GM21390 (cell line): Measurements from ENCODE around the gene OBSCN.

Source experiments
- ATAC-seq: cut with Tn5 transposase; IDR thresholded peaks from one replicate; pipeline ENCODE4 v1.9.1; 2021; ENCODE audit not compliant: unreplicated experiment

OBSCN gene

GRCh38 chr1:228286505-228287417 lies 78.9 kb downstream of the OBSCN start:
- ATAC-seq = no peak

GRCh38 chr1:228287541-228288425 lies 79.9 kb downstream of the OBSCN start:
- ATAC-seq = no peak

DNA sequence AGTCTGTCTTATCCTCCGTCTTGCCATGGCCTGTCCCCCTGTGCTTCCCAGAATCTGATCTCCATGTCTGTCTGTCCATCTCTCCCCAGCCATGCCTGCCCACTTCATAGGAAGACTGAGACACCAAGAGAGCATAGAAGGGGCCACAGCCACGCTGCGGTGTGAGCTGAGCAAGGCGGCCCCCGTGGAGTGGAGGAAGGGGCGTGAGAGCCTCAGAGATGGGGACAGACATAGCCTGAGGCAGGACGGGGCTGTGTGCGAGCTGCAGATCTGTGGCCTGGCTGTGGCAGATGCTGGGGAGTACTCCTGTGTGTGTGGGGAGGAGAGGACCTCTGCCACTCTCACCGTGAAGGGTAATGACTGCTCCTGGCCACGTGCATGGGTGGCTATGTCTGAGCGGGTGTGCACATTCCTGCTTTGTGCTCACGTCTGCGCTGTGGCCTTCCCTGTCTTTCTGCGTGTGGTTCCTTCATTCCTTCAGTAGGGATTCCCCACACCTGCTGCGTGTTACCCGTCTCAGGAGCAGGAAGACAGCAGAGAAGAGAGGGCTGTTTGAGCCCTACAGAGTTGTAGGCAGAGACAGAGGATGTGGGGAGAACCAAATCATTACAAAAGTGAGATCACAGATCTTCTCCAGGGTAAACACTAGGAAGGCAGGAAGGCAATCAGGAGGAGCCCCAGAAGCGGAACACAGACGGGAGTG lies 80.8 kb downstream of the OBSCN start:
- no peak for ATAC-seq

DNA sequence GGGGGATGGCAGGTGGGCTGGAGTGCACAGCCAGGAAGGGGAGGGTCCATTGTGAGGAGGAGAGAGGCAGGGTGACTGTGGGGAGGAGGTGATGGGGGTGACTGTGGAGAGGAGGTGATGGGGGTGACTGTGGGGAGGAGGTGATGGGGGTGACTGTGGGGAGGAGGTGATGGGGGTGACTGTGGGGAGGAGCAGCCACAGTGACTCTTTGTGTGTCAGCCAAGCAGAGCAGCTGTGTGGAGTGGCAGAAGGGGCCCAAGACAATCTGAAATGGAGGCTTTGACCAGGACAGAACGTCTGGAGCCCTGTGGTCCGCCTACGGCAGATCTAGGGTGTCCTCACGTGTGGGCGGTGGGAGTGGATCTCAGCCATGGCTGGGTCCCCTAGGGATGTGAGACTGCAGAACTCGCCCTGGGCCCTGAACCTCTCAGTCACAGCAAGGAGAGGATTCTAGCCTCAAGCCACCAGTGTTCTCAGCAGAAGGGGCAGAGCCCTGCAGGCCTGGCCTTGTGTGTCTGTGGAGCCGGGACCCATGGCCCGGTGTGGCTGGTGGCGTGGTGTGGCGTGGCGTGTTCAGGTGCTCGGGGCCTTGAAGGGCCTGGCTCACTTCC lies 81.5 kb downstream of the OBSCN start:
- no peak for ATAC-seq

DNA sequence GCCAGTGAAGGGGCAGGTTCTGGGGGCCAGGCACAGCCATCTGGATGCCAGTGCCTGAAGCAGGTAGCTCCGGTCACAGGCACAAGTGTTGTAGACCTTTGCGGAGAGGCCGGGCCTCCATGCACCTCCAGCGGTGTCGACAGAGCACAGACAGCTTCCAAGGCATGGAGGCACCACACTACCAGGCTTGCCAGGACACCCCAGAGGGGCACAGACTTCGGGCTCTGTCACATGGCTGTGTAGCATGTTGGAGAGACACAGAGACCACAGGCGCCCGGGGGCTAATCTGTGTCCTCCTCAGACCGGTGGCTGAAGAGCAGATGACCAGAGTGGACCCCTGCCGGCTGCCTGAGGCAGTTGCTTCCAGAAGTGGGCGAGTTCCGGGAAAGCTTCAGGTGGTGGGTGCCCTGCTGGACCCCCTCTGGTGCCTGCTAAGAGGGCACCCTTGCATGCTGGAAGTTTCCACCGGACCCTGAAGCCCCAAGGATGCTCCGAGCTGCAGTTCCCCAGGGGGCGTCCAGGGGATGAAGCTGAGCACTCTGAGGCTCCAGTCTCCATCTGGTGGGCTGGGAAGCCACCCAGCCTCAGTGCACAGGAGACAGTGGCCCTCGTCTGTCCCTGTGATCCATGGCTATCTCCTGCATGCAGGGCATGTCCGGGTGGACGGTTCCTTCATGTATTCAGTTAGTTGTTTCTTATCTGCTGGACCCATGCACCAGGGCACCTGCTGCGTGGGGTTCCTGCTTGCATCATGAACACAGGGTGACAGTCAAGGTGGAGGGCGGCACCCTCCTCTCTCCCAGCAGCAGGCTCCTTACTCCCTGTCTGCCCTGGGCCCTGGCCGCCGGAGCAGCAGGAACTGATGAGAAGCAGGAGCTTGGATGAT lies 82.4 kb downstream of the OBSCN start:
- no peak for ATAC-seq

DNA sequence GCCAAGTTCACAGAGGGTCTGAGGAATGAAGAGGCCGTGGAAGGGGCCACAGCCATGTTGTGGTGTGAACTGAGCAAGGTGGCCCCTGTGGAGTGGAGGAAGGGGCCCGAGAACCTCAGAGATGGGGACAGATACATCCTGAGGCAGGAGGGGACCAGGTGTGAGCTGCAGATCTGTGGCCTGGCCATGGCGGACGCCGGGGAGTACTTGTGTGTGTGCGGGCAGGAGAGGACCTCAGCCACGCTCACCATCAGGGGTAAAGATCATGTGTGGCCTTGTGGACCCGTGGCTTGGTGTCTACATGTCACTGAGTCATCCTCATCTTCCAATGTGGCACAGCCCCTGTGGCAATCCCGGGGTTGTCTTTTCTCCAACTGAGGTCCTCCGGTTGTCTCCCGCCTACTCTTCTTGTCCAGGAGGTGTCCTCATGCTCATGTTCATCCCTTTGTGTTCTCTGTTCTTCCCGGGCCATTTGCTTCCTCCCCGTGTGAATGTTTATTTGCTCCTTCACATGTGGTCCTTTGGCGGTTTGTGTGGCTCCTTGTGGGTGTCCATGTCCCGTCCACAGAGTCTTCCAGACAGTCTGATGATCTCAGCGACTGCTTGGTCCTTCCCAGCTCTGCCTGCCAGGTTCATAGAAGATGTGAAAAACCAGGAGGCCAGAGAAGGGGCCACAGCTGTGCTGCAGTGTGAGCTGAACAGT lies 84.2 kb downstream of the OBSCN start:
- no peak for ATAC-seq

DNA sequence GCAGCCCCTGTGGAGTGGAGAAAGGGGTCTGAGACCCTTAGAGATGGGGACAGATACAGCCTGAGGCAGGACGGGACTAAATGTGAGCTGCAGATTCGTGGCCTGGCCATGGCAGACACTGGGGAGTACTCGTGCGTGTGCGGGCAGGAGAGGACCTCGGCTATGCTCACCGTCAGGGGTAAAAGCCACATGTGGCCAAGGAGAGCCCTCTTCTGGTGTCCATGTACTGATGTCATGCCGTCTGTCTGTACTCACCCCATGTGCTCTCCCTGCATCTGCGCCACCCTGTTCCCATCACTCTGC lies 84.7 kb downstream of the OBSCN start:
- no peak for ATAC-seq

- ATAC-seq = no peak
These were observed 85.5 kb downstream of the OBSCN start for GRCh38 chr1:228293393-228293792.

- no peak for ATAC-seq
These were observed 86.1 kb downstream of the OBSCN start for GRCh38 chr1:228293816-228294500.

DNA sequence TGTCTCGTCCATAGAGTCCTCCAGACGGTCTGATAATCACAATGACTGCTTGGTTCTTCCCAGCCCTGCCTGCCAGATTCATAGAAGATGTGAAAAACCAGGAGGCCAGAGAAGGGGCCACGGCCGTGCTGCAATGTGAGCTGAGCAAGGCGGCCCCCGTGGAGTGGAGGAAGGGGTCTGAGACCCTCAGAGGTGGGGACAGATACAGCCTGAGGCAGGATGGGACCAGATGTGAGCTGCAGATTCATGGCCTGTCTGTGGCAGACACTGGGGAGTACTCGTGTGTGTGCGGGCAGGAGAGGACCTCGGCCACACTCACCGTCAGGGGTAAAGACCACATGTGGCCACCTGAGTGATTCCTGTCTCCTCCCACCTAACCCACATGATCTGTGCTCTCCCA lies 86.9 kb downstream of the OBSCN start:
- no peak for ATAC-seq

DNA sequence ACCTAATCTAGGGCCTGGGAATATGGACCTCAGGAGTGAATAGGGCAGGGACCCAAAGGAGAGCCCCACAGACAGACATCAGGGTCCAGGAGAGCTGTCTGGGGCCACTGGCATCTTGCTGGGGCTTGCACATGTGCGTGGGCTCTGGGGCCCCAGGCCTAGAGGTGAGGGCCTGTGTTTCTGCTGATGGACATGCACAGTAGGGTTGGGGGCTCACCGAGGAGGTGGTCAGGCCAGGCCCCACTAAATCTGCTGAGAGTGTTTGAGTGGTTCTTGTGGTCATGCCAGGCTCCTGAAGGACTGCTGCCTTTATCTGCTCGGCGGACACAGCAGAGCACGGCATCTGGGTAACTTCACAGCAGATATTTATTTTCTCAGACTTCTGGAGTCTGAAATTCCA lies 87.4 kb downstream of the OBSCN start:
- no peak for ATAC-seq

- ATAC-seq = no peak
These were observed 88.1 kb downstream of the OBSCN start for GRCh38 chr1:228295981-228296380.

DNA sequence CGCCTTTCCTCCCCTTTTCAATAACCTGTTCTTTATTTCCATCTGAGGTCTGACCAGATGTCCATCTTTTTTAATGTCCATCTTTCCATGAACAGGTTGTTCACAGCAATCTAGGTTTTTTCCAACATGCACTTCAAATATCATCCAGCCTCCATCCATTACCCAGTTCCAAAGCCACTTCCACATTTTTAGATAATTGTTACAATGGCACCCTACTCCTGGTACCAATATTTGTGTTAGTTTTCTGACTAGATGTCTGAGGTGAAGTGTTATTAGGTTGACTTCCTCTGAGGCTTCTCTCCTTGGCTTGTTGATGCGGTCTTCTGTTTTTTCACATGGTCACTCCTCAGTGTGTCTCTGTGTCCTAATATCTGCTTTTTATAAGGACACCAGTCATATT lies 89.4 kb downstream of the OBSCN start:
- ATAC-seq = no peak

DNA sequence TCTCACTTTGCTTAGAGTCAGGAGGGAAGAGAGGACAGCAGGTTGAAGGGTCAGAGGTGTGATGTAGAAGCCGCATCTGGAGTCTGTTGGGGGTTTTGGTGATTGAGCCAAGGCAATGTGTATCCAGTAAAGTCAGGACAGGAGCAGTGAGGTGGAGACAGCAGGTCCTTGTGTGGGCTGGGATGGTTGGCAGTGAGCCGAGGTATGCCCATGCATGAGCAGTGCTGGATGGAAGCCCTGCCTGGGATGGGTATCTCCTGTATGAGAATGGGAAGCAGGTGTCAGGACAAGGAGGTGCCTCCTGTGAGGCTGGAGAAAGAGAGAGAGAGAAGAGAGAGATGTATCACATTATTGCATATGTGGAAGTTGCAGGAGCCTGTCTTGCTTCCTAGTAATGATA lies 90.0 kb downstream of the OBSCN start:
- ATAC-seq = no peak

DNA sequence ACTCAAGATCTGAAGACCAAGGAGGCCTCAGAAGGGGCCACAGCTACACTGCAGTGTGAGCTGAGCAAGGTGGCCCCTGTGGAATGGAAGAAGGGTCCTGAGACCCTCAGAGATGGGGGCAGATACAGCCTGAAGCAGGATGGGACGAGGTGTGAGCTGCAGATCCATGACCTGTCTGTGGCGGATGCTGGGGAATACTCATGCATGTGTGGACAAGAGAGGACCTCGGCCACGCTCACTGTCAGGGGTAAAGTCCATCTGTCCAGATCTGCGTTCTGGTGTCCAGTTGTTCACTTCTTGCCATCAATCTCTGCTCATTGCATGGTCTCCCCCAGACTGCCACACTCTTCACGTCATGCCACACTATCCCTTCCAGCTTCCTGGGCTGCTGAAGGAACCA lies 90.6 kb downstream of the OBSCN start:
- ATAC-seq = no peak

DNA sequence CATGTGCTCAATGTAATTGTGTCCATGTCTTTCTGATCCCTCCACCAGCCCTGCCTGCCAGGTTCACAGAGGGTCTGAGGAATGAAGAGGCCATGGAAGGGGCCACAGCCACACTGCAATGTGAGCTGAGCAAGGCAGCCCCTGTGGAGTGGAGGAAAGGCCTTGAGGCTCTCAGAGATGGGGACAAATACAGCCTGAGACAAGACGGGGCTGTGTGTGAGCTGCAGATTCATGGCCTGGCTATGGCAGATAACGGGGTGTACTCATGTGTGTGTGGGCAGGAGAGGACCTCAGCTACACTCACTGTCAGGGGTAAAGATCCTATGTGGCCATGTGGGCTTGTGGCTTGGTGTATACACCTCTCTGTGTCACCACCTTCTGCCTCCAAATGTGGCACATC lies 91.4 kb downstream of the OBSCN start:
- no peak for ATAC-seq

DNA sequence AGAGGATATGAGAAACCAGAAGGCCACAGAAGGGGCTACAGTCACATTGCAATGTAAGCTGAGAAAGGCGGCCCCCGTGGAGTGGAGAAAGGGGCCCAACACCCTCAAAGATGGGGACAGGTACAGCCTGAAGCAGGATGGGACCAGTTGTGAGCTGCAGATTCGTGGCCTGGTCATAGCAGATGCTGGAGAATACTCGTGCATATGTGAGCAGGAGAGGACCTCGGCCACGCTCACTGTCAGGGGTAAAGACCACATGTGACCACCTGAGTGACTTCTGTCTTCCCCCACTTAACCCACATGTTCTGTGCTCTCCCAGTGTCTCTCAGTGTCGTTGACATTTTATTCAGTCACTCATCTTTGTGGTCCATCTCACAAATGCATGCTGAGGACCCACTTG lies 92.1 kb downstream of the OBSCN start:
- ATAC-seq = no peak

- ATAC-seq = no peak
These were observed 94.2 kb downstream of the OBSCN start for GRCh38 chr1:228302086-228302485.

- no peak for ATAC-seq
These were observed 95.8 kb downstream of the OBSCN start for GRCh38 chr1:228303596-228303995.
